Measurements from ENCODE around the gene NENF. TPM values are rescaled to one million over a fixed set of nuclear protein-coding genes. Genes with fewer than 3 reads are reported as not detected.

Gene NENF
- total RNA-seq, result 55.3 and 57.4 TPM in 2 replicates

GRCh38 chr1:212432661-212433576 lies at the start of gene NENF:
NENF (plus strand) TSS chr1:212432920; CDS start chr1:212432944, 24 bp downstream.

GRCh38 chr1:212414328-212415106 lies 18.2 kb upstream of the NENF start, which contains the start of gene PACC1:
PACC1 (minus strand) TSS chr1:212414886; CDS start chr1:212414757, 129 bp downstream.

Other genes starting within 250 kb of the NENF start
- gene PPP2R5A, start 147.5 kb upstream of the NENF start, total RNA-seq, result 35.5 and 44.7 TPM in 2 replicates
- gene PACC1, start 18.0 kb upstream of the NENF start, total RNA-seq, result 8.7 and 8.8 TPM in 2 replicates
- 5.8 and 12.6 TPM in 2 replicates for gene ATF3, start 175.8 kb downstream of the NENF start, total RNA-seq

Data from smooth muscle cell of trachea (primary cell).